ENCODE data around the gene JAKMIP2. TPM values are rescaled to one million over a fixed set of nuclear protein-coding genes. Genes with fewer than 3 reads are reported as not detected.

JAKMIP2 gene
- total RNA-seq, 1 experiment from 2014 or later, result not detected

GRCh38 chr5:147731431-147732290 is 50.9 kb downstream of the JAKMIP2 start:
- Histone ChIP-seq H3K36me3 (ENCODE audit: control insufficient read depth in 1 of 2, insufficient read depth in 2 of 2, low read length in 2 of 2) (no peaks in the 10 kb centered on the region), H2AFZ (ENCODE audit: low read depth, low read length, poor library complexity, severe bottlenecking) (no peak overlapping the region), H4K20me1 (ENCODE audit: insufficient read depth) (no peaks in the 10 kb centered on the region), H3K9me2 (ENCODE audit: insufficient read depth) (no peaks in the 10 kb centered on the region), H3K27me3 (ENCODE audit: insufficient read depth, low read length) (0 out of 2 replicates have a peak, but pooled peaks cover 7% of the 10 kb centered on the region), H3K79me2 (ENCODE audit: insufficient read depth, low read length) (no peaks in the 10 kb centered on the region), H3K9ac (ENCODE audit: low read length) (no peak overlapping the region), H3K27ac (ENCODE audit: low read depth, low read length) (no peak overlapping the region), H3K4me1 (ENCODE audit: control insufficient read depth in 1 of 2, insufficient read depth in 2 of 2, low read length in 2 of 2) (no peaks in the 10 kb centered on the region), H3K9me3 (ENCODE audit: control insufficient read depth in 1 of 2, insufficient read depth in 1 of 2, low read depth in 1 of 2, low read length in 2 of 2) (no peaks in the 10 kb centered on the region), H3K4me3 (replicated peaks in 1 of 2; ENCODE audit: low read depth in 1 of 2, low read length in 2 of 2) (no peak overlapping the region), H3K4me2 (ENCODE audit: low read length) (no peak overlapping the region)
- POLR2A ChIA-PET, result no interaction called here
- BruUV-seq (replicated peaks), result no TSS peak
- ATAC-seq (no peak), DNase-seq (ENCODE audit: low read depth, low spot score) (no peak)
- CTCF ChIA-PET, result no interaction called here
- TF ChIP-seq SP1 (IDR thresholded peaks at IDR 0.05; ENCODE audit: low read depth), result no peak
- no peak for TF ChIP-seq ZBTB33 (IDR thresholded peaks at IDR 0.05; ENCODE audit: extremely low read depth, insufficient replicate concordance, low read length)
- intact Hi-C loops (cut with micrococcal nuclease), result no loop called here
- RAD21 ChIA-PET (ENCODE audit: low non-redundant PET in 1 of 2, low total read pairs in 2 of 2, uncharacterized antibody in 2 of 2, unreplicated experiment in 2 of 2), result no interaction called here

- Histone ChIP-seq H2AFZ (ENCODE audit: low read depth, low read length, poor library complexity, severe bottlenecking) (no peak overlapping the region), H3K4me3 (replicated peaks in 1 of 2; ENCODE audit: low read depth in 1 of 2, low read length in 2 of 2) (no peak overlapping the region), H3K4me1 (ENCODE audit: control insufficient read depth in 1 of 2, insufficient read depth in 2 of 2, low read length in 2 of 2) (no peaks in the 10 kb centered on the region), H3K9me3 (ENCODE audit: control insufficient read depth in 1 of 2, insufficient read depth in 1 of 2, low read depth in 1 of 2, low read length in 2 of 2) (no peaks in the 10 kb centered on the region), H3K9me2 (ENCODE audit: insufficient read depth) (no peaks in the 10 kb centered on the region), H3K4me2 (ENCODE audit: low read length) (no peak overlapping the region), H3K27ac (ENCODE audit: low read depth, low read length) (no peak overlapping the region), H4K20me1 (ENCODE audit: insufficient read depth) (no peaks in the 10 kb centered on the region), H3K79me2 (ENCODE audit: insufficient read depth, low read length) (no peaks in the 10 kb centered on the region), H3K27me3 (ENCODE audit: insufficient read depth, low read length) (0 out of 2 replicates have a peak, but pooled peaks cover 7% of the 10 kb centered on the region), H3K36me3 (ENCODE audit: control insufficient read depth in 1 of 2, insufficient read depth in 2 of 2, low read length in 2 of 2) (no peaks in the 10 kb centered on the region), H3K9ac (ENCODE audit: low read length) (no peak overlapping the region)
- no peak for ATAC-seq
- no peak for DNase-seq (ENCODE audit: low read depth, low spot score)
- no TSS peak for BruUV-seq (replicated peaks)
- intact Hi-C loops (cut with micrococcal nuclease), result no loop called here
- ChIA-PET POLR2A (no interaction called here), CTCF (no interaction called here), RAD21 (ENCODE audit: low non-redundant PET in 1 of 2, low total read pairs in 2 of 2, uncharacterized antibody in 2 of 2, unreplicated experiment in 2 of 2) (no interaction called here)
- TF ChIP-seq ZFX (IDR thresholded peaks at IDR 0.05), result no peak
- no peak for TF ChIP-seq TCF7L2 (IDR thresholded peaks at IDR 0.05; ENCODE audit: borderline replicate concordance, extremely low read depth, insufficient read depth, insufficient read length)
- TF ChIP-seq EZH2 (IDR thresholded peaks at IDR 0.05), result no peak
- TF ChIP-seq POLR2AphosphoS5 (IDR thresholded peaks at IDR 0.05; ENCODE audit: low read depth, low read length), result no peak
- no peak for TF ChIP-seq YY1 (IDR thresholded peaks at IDR 0.05; ENCODE audit: extremely low read depth, insufficient replicate concordance, low read depth, low read length)
- TF ChIP-seq SRF (IDR thresholded peaks at IDR 0.05; ENCODE audit: low read depth), result no peak
- TF ChIP-seq ZNF274 (IDR thresholded peaks at IDR 0.05; ENCODE audit: low read depth, low read length), result no peak
- no peak for TF ChIP-seq ATF3 (IDR thresholded peaks at IDR 0.05)
- no peak for TF ChIP-seq SIN3A (IDR thresholded peaks at IDR 0.05; ENCODE audit: low read depth)
- no peak for TF ChIP-seq MAX (IDR thresholded peaks at IDR 0.05)
- no peak for TF ChIP-seq POLR2A (IDR thresholded peaks at IDR 0.05; ENCODE audit: borderline replicate concordance, extremely low read depth, insufficient read depth, insufficient read length)
- no peak for TF ChIP-seq ELF1 (IDR thresholded peaks at IDR 0.05; ENCODE audit: borderline replicate concordance, low read depth)
- TF ChIP-seq EGR1 (IDR thresholded peaks at IDR 0.05; ENCODE audit: low read depth), result no peak
Observed at GRCh38 chr5:147727200-147727599, 55.3 kb downstream of the JAKMIP2 start.

All from HCT116 (cell line).